Glomerular endothelial cell (primary cell): ENCODE data around the gene ATXN2. TPM values are rescaled to one million over a fixed set of nuclear protein-coding genes. Genes with fewer than 3 reads are reported as not detected.

Source experiments
- DNase-seq: peaks from one replicate; pipeline ENCODE4 v3.0.0-alpha.2; 2011; ENCODE audit warnings: low read depth, low spot score; ENCODE audit errors: extremely low read depth
- total RNA-seq: library from RNA; depleted of rRNA; stranded (reverse); fragments of >200 nt; gene quantifications from 2 replicates; pipeline ENCODE4 v1.2.3, GENCODE V29; 2015

The ATXN2 gene
- total RNA-seq, 1 donor from 2014 or later = 51.8 TPM

- no peak for DNase-seq
These were observed 158.5 kb downstream of the ATXN2 start for GRCh38 chr12:111440631-111441030.

DNA sequence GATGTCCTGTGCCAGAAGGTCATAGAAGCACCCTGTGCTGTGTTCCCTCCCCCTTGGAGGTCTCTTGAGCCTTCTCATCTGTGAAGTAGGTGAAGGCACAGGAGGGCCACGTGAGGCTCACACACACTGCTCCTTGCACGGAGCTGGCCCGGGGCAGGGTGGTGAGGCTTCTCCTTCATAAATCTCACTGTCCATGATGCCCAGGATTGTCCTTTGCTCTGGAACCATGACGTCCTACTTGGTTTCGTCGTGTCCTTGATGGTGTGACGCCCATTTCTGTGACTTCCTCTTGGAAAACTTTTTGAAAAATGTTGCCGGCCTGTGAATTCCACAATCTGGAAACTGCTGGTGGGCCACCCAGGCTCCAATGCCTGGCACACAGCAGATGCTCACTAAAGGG is 159.0 kb downstream of the ATXN2 start:
- no peak for DNase-seq

DNA sequence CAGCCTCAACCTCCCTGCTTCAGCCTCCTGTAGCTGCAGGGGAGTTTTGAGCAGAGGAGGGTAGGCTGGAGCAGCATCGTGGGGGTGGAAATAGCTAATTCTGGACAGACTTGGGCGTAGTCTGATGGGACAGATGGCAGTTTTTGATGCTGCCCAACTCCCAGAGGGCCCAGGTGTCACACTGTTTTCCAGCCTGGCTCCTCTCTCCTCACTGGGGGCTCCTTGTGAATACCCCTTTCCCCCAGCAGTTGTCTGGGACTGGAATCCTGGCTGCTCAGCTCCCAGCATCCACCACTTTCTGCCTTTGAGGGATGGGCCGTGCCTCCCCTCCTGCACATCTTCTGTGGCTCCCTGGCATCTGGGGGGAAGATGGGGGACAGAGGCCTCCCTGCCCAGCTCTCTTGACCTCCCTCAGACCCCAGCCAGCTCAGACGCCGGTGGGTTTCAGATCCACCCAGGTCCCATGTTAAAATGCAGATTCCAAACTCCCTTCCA is 159.4 kb downstream of the ATXN2 start:
- DNase-seq = no peak

GRCh38 chr12:111438481-111438880 is 160.6 kb downstream of the ATXN2 start:
- DNase-seq = no peak

GRCh38 chr12:111437816-111438454 is 161.2 kb downstream of the ATXN2 start:
- DNase-seq = peak; percentile 81

DNA sequence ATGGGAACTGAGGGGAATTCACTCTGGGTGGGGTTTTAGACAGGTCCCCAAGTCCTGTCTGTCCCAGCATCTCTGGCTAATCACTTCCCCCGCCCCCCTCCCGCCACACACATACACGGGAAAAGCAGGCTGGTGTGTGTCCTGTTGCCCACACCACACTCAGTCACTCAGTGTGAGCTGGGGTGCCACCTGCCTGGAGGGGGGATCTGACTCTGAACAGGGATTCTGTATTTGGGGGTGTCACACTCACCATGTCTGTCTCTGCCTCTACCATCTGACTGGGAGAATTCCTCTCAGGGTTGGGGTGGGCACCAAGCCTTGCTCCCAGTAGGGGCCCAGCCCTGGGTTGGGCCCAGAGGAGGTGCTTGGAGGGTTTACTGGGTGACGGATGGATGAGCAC is 162.3 kb downstream of the ATXN2 start:
- DNase-seq = no peak

GRCh38 chr12:111436266-111436665 is 162.8 kb downstream of the ATXN2 start:
- DNase-seq = no peak

DNA sequence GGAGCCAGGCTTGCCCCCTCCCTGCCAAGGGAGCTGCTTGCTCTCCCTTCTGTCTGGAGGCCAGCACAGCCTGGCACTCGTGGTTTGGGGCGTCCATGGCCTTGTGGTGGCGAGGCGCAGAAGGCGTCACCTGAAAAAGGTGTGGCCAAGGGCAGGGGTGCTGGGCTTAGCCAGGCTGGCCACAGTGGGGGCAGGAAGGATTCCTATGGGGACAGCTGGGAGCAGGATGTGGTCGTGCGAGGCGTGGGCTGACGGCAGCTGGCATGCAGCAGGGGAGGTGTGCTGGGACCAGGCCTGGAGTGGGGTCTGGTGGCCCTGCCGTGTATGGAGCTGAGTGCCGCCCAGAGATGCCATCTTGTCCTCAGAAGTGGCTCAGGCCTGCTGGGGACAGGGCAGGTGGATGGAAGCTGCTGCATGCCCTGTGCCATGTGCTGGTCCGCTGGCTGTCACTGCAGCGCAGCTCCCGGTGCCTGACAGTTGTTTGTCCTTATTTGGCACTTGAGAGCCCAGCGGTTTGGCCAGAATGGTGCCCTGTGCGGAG is 163.4 kb downstream of the ATXN2 start:
- no peak for DNase-seq

GRCh38 chr12:111434680-111435338 is 164.3 kb downstream of the ATXN2 start:
- no peak for DNase-seq

GRCh38 chr12:111434049-111434448 is 165.1 kb downstream of the ATXN2 start:
- DNase-seq = no peak

DNA sequence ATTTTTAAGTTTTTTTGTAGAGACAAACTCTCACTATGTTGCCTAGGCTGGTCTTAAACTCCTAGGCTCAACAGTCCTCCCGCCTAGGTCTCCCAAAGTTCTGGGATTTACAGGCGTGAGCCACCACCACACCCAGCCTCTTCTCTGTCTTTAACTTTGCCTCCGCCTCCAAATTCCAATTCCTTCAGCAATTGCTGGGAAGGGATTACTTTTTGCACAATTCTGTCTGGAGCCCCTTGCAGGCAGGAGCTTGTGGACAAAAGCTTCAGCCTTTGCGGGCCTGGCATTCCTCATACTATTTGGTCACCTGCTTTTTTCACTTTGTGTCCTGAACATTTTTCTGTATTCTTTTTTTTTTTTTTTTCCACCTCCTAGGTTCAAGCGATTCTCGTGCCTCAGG is 167.3 kb downstream of the ATXN2 start:
- no peak for DNase-seq

- no peak for DNase-seq
These were observed 168.4 kb downstream of the ATXN2 start for GRCh38 chr12:111430433-111431353.

DNA sequence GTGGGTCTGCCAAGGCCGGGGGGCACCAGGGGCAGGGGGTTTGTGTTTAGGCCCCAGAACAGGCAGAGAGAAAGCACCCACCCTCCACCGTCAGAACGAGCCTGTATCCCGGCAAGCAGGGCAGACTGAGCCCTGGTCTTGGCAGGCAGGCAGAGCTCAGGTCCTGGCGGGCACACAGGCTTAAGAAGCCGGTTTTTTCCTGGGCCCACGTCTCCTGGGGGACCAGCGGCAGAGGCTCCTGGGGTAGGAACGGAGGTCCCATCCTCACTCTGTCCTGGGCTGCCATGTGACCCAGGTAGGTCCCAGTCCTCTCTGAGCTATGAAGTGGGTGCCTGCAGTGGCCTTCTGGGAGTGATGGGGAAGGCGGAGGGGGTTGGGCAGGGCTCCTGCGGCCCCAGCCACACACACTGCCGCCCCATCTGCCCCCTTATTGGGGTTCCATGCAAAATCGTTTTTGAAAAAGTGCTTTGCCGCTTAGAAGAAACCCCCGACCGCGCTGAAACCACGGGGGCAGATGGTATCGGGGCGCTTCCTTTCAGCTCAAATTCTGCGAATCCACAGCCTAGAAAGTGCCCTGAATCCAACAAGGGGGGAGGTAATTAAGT is 169.2 kb downstream of the ATXN2 start:
- no peak for DNase-seq

GRCh38 chr12:111428728-111429175 is 170.4 kb downstream of the ATXN2 start:
- no peak for DNase-seq

- no peak for DNase-seq
These were observed 170.9 kb downstream of the ATXN2 start for GRCh38 chr12:111428081-111428727.

GRCh38 chr12:111427417-111428074 is 171.6 kb downstream of the ATXN2 start:
- DNase-seq = no peak

DNA sequence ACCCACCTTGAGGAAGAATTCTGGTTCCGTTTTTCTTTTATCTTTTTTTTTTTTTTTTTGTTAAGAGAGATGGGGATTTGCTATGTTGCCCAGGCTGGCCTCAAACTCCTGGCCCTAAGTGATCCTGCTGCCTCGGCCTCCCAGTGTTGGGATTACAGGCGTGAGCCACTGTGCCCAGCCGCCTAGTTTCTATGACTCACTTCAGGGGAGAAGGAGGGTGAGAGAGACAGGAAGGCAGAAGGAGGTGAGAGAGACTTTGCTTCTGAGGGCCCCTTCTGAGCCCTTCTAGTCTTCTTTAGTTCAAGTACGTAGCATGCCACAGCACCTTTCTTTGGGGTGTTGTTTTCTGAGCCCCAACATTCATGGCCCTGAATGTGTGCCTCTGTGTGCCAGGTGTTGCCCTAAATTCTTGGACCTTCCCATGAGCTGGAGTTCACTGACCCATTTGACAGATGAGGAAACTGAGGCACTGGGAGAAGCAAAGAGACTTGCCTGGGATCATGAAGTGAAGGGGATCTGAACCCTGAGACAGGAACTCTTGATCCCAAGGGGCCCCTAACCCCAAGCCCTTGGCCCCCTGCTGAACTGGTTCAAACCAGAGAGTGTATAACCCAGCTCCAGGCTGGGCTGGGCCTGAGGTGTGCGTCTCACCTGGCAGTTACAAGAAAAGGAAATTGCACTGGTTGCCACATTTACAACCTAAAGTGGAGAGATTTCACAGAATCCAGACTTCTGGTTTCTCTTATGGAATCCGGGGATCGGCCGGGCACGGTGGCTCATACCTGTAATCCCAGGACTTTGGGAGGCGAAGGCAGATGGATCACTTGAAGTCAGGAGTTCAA is 172.6 kb downstream of the ATXN2 start:
- no peak for DNase-seq

DNA sequence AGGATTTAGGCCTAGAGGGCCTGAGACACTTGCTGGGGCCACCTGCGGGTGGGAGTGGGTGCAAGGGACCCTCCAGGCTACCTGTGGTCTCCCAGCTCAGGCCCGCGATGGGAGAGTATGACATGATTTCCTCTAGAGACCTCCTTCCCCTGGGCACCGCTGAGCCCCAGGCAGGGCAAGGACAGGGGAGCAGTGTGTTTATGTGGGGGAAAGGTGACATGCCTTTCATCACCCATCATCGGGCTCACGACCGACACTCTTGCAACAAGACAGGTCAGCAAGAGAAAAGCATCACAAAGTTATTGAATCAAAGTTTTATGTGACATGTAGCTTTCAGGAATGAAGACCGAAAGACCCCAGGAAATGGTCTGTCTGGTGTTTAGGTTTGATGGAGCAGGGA is 173.5 kb downstream of the ATXN2 start:
- DNase-seq = no peak

GRCh38 chr12:111424793-111425251 is 174.3 kb downstream of the ATXN2 start:
- no peak for DNase-seq
